Activated naive CD4-positive, alpha-beta T cell treated with Interleukin-2 at 50 U/mL for 16 hours (primary cell): Measurements from ENCODE around the gene TMEM72.

Experiments
- DNase-seq: peaks from one replicate; pipeline ENCODE4 v3.0.0-alpha.2; 2020

Gene TMEM72

GRCh38 chr10:44890696-44891563, 20.2 kb upstream of the TMEM72 start:
- no peak for DNase-seq

DNA sequence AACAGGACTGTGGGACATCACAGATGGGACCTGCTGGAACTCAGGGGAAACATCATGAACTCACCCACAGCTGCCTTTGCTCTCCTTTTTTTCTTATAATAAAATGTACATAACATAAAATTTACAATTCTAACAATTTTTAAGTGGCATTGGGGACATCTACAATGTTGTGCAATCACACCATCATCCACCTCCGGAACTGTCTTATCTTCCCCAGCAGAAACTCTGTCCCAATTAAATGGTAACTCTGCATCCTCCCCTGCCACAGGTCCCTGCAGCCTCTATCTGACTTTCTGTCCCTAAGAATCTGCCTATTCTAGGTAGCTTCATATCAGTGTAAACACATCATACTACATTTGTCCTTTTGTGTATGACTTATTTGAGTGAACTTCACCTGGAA, 19.4 kb upstream of the TMEM72 start:
- no peak for DNase-seq

GRCh38 chr10:44893604-44894468, 17.3 kb upstream of the TMEM72 start:
- no peak for DNase-seq

GRCh38 chr10:44894691-44895090, 16.4 kb upstream of the TMEM72 start:
- no peak for DNase-seq

DNA sequence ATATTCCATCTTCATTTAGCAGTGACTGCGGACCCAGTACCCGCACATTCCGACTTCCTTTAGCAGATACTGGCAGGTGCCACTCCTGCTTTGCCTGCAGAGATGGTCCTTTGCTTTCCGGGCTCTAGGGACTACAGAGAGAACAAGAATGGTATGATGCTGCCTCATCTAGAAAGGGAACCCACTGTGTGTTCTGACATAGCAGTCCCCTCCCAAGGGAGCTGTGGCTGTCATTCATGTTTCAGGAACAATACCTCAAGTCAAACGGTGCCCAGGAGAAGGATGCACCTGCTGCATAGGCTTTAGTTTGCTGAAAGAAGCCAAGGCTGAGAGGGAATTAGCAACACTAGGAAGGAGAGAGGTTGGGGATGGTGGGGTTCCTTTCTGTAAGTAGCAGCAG, 15.9 kb upstream of the TMEM72 start:
- no peak for DNase-seq

- no peak for DNase-seq
These were observed 14.1 kb upstream of the TMEM72 start for GRCh38 chr10:44897049-44897448.

DNA sequence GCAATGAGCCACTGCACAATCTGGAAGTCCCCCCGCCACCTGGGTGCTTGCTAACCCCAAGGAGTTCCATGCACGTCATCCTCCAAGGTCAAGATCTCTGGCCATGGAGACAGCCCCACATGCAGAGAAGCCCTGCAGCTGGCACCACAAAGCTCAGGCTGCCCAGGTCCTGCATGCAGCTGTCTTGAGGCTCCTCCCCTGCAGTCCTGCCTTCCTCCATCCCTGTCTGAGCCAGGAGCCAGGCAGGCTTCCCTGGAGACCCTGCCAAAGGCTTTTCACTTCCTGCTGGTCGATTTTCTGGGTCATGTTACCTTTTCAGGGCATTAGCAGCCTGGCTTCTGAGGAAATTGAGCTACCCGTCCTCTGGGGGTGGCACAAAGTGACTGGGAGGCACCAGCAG, 12.5 kb upstream of the TMEM72 start:
- DNase-seq = no peak

DNA sequence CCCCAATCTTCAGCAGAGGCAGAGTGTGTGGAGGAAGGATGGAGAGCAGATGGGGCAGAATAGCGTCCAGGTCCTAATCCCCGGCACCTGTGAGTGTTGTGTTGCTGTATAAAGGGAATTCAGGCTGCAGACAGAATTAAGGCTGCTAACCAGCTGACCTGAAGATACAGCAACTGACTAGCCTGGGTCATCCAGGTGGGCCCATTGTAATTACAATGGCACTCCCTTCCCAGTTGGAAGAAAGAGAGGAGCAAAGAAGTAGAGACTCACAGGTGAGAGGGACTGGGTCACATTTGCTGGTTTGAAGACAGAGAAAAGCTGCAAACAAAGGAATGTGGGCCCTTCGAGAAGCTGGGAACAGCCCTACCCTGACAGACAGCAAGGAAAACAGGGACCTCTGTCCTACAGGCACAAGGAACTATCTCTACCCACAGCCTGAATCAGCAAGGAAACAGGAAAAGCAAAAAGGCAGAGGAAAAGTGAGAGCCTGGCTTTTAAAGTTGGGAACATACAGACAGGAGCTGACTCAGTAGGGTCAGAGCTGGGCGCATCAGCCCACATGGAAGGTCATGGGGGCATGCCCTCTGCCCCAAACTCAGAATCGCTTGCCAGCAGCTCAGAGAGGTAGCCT, 11.6 kb upstream of the TMEM72 start:
- no peak for DNase-seq

DNA sequence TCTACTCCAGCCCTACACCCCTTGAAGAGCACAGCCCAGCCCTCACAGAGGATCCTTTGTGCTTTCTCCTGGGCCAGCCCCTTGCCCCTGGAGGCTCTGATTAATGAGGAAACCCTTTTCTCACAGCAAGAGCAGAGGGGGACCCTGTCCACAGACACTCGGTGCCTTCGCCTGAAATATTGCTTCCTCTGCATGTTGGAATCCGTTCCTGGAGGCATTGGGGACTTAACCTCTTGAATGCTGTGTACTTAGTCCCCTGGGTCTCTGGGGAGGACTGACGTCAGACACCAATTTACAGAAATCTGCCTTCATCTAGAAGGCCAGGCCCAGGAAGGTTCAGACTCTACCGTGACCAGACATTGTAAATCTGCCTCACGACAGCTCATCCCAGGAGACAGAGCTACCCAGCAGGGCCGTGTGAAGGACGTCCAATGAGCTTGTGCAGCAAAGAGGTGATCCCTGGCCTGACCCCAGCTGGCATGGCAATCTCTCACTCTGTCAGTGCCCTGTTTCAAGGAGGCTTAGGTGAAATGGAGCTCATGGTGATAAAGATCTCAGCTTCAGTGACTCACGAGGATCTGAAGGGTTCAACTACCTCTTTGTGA, 8.1 kb upstream of the TMEM72 start:
- no peak for DNase-seq

DNA sequence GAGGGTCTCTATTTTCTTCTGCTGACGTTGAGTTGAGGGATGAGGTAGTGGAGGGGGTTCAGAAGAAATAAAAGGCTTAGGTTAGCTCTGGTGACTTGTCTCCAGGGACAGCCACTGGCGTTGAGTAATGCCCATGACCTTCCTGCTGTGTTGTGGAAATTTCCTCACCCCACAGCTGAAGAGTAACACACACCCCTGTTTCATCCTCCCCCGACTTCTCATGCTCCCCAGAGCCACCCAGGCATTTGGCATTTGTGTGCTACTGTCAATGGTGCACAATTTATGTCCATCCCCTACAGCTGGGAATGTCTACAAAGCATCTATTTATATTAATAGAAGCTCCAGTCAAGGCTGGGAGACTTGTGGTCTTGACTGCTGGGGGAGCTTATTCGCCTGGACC, 4.7 kb upstream of the TMEM72 start:
- no peak for DNase-seq

- DNase-seq = no peak
These were observed 3.6 kb upstream of the TMEM72 start for GRCh38 chr10:44907556-44907955.

- DNase-seq = no peak
These were observed 2.9 kb upstream of the TMEM72 start for GRCh38 chr10:44908066-44908749.

DNA sequence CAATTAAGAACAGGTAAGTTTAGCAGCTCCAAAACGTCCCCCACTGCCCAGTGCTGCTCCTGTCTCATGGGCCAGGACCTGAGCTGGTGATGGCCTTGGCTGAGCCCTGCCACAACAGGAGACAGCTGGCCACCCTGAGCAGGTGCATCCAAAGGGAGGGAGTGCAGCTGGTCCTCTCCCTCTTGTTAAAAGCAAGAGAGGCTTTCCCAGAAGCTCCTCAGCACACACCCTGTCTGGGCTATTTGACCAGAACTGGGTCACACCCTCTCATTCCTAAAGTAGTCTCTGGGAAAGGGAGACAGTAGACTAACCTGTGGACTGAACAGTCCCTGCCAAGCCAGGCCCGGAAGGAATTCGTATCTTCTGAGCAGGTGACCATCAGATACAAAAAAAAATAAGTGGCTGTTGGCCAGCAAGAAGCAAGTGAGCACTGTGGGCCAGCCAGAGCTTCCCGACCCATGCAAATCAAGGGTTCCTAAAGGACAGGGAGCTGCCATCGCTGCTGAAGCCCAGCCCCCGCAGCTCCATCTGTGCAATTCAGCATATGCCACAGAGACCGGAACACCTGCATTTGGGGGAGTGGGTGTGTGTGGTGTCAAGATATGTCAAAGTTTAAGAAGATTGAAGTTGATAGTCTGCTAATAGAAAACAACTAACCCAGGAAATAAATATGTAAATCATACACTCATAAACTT, 2.1 kb upstream of the TMEM72 start:
- no peak for DNase-seq

DNA sequence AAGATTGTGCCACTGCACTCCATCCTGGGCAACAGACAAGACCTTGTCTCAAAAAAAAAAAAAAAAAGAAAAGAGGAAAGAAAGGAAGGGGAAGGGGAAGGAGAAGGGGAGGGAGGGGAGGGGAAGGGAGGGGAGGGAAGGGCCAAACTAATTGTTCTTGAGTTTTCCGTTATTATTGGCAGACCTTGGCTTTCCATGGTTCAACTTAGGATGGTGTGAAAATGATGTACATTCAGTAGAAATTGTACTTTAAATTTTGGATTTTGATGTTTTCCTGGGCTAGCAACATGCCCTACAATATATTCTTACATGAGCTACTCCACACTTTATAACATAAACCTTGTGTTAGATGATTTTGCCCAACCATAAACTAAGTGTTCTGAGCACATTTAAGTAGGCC, 1.2 kb upstream of the TMEM72 start:
- DNase-seq = no peak

DNA sequence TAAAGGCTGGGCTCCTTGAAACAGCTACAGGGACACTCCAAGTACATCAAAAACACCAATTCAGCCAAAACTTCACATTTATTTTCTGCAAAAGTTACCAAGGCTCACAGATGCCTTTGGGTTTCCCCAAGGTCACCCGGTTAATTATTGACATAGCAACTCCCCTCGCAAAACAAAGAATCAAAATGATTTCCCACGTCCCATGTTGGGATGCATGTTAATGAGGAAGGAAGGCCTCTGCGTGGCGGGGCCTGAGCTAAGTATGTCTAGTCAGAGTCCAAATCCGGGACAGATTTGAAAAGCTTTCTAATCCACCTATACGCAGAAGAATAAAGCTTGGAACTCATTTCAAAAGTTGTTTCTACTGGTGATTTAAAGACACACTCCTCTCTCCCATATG, 535 bp upstream of the TMEM72 start:
- DNase-seq = no peak

DNA sequence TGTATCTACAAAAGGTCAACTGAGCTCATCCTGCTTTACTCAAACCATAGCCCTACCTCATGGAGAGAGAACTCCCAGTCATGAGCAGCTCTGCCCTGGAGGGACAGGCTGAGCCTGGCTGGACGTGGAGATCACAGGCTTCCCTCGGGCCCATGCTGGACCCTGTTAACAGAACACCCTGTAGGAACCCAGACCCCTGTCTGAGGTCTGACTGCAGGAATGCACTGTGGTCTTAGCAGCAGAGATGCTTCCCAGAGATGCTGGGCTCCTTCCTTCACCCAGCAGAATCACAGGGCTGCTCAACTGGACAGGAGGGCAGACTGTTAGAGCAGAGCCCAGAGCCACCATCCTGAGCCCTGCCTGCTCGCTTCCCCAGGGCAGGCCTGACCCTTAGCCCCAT, 814 bp downstream of the TMEM72 start:
- DNase-seq = no peak

DNA sequence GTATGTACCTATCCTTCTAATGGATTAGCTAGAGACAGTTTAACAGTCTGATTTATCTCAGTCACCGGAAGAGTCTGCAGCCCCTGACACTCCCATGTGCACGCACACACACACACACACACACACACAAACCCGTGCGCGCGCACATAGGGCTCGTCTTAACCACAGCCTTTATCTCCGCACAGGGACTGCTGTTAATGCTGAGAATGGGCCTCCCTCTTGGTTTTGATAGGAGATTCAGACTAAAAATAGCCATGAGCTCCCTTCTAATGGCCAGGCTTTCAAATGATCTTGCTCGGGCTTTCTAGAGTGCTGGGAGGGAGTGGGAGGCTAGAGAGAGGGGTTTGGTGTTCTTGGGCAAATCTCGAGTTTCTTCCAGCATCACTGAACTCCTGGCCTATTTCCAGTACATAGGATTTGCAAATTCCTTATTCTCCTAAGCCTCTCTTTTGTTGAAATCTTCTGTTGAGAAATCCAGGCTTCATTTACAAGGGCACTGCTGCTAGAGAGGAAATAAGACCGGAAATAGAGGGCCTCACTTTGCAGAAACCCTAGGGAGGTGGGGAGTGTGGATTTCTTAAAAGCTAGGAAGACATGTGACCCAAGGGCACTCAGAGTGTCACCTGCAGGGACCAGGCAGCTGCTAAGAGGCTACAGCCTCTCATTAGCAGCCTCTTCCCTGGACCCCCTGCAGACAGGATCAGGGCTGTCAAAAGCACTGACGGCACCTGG, 2.4 kb downstream of the TMEM72 start:
- DNase-seq = no peak

GRCh38 chr10:44914891-44915290, 3.8 kb downstream of the TMEM72 start:
- no peak for DNase-seq

GRCh38 chr10:44916429-44916828, 5.3 kb downstream of the TMEM72 start:
- no peak for DNase-seq

DNA sequence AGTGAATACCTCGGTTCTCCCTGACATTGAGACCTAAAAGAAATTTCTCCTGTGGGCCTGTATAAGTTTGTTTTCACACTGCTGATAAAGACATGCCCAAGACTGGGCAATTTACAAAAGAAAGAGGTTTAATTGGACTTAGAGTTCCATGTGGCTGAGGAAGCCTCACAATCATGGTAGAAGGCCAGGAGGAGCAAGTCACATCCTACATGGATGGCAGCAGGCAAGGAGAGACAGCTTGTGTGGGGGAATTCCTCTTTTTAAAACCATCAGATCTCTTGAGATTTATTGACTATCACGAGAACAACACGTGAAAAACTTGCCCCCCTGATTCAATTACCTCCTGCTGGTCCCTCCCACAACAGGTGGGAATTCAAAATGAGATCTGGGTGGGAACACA, 6.7 kb downstream of the TMEM72 start:
- DNase-seq = no peak

DNA sequence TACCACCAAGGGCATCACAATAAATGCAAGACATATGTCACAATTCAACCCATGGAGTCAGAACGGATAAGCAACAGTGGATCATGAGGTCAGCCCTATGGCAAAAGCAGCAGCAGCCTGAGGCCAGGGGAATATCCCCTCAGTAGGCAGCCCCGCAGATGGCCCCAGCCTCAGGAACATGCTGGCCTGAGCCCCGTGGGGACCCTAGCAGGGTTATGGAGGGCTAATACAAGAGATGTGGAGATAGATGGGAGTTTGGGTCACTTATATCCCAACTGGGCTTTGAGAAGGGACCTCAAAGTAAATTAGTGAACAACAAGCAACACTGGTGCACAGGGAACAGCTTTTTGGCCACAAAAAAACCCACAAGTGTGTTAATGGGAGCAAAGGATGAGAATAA, 9.1 kb downstream of the TMEM72 start:
- DNase-seq = no peak
